GM21786 (cell line): ENCODE data around the gene SLC27A2.

Source experiments
- ATAC-seq: cut with Tn5 transposase; IDR thresholded peaks from one replicate; pipeline ENCODE4 v1.9.1; 2021; ENCODE audit not compliant: unreplicated experiment

Gene SLC27A2

GRCh38 chr15:50233192-50233736, 51.3 kb downstream of the SLC27A2 start:
- no peak for ATAC-seq

- no peak for ATAC-seq
Measured at GRCh38 chr15:50234764-50235163, 52.8 kb downstream of the SLC27A2 start.

- ATAC-seq: no peak
Measured at GRCh38 chr15:50235794-50236193, 53.8 kb downstream of the SLC27A2 start.

- ATAC-seq: no peak
Measured at GRCh38 chr15:50236433-50236832, 54.4 kb downstream of the SLC27A2 start.

GRCh38 chr15:50238255-50238654, 56.3 kb downstream of the SLC27A2 start:
- no peak for ATAC-seq

- ATAC-seq: no peak
Measured at GRCh38 chr15:50241684-50242450, 59.9 kb downstream of the SLC27A2 start.

- ATAC-seq: no peak
Measured at GRCh38 chr15:50244153-50244552, 62.2 kb downstream of the SLC27A2 start.

GRCh38 chr15:50244959-50245624, 63.1 kb downstream of the SLC27A2 start:
- no peak for ATAC-seq

GRCh38 chr15:50246631-50247030, 64.6 kb downstream of the SLC27A2 start:
- no peak for ATAC-seq

- ATAC-seq: peak; percentile 99
Measured at GRCh38 chr15:50247819-50248655, 66.0 kb downstream of the SLC27A2 start.

- ATAC-seq: no peak
Measured at GRCh38 chr15:50248994-50249582, 67.1 kb downstream of the SLC27A2 start.

- no peak for ATAC-seq
Measured at GRCh38 chr15:50249704-50250103, 67.7 kb downstream of the SLC27A2 start.

- no peak for ATAC-seq
Measured at GRCh38 chr15:50250760-50251394, 68.9 kb downstream of the SLC27A2 start.

- no peak for ATAC-seq
Measured at GRCh38 chr15:50251638-50252182, 69.7 kb downstream of the SLC27A2 start.

- ATAC-seq: no peak
Measured at GRCh38 chr15:50252556-50252955, 70.6 kb downstream of the SLC27A2 start.

GRCh38 chr15:50256188-50257041, 74.4 kb downstream of the SLC27A2 start:
- ATAC-seq: no peak

- ATAC-seq: no peak
Measured at GRCh38 chr15:50257332-50257731, 75.3 kb downstream of the SLC27A2 start.

GRCh38 chr15:50257924-50258323, 75.9 kb downstream of the SLC27A2 start:
- no peak for ATAC-seq

- ATAC-seq: no peak
Measured at GRCh38 chr15:50259276-50259675, 77.3 kb downstream of the SLC27A2 start.
